ENCODE data around the gene ABHD3.
"Not testable (repeated sequence)": the region's sequence is repeated elsewhere in the genome, so short reads cannot be mapped to it uniquely, and the experiment has no call there.

Gene ABHD3

DNA sequence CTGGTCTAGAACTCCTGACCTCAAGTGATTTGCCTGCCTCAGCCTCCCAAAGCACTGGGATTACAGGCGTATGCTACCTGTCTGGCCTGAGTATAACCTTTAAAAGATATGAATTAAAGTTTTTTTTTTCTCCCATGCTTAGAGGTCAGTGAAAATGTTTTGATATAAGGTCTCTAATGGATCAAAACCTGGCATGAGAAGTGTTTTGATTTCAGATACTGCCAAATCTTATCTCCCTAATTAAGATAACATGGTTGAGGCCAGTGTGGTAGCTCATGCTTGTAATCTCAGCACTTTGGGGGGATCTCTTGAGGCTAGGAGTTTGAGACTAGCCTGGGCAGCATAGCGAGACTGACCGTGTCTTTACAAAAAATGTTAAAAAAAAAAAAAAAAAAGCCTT lies 51.2 kb downstream of the ABHD3 start:
- H3K36me3 ChIP-seq (ENCODE audit: control insufficient read depth in 1 of 2, insufficient read depth in 2 of 2, low read length in 2 of 2), result peaks cover 4 to 15% of the 10 kb centered on the region in 2 donors
- H3K27me3 ChIP-seq (ENCODE audit: control insufficient read depth in 1 of 2, insufficient read depth in 2 of 2, low read length in 2 of 2), result no peaks in the 10 kb centered on the region
- H3K27ac ChIP-seq (ENCODE audit: low read depth, low read length), result no peak overlapping the region
- H3K4me1 ChIP-seq (ENCODE audit: control insufficient read depth in 1 of 2, insufficient read depth in 2 of 2, low read length in 2 of 2), result no peaks in the 10 kb centered on the region
- H3K4me3 ChIP-seq (ENCODE audit: low read depth in 1 of 2, low read length in 2 of 2), result no peak overlapping the region
- no peaks in the 10 kb centered on the region for H3K9me3 ChIP-seq (ENCODE audit: control insufficient read depth in 1 of 2, low read length in 2 of 2)
- no peak overlapping the region for H3K9ac ChIP-seq (ENCODE audit: low read depth in 1 of 2, low read length in 2 of 2)

DNA sequence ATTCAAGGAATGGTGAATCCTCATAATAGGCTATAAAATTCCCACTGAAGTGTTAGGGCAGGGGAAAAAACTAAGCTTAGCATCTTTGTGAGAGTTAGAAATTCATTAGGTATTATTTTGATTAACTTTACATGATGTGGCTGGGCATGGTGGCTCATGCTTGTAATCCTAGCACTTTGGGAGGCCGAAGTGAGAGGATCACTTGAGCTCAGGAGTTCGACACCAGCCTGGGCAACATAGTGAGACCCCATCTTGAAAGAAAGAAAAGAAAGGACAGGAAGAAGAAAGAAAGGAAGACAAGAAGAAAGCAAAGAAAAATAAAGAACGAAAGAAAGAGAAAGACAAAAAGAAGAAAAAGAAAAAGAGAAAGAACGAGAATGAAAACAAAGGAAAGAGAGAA lies 52.5 kb downstream of the ABHD3 start:
- Histone ChIP-seq H3K27me3 (ENCODE audit: control insufficient read depth in 1 of 2, insufficient read depth in 2 of 2, low read length in 2 of 2) (no peaks in the 10 kb centered on the region), H3K36me3 (ENCODE audit: control insufficient read depth in 1 of 2, insufficient read depth in 2 of 2, low read length in 2 of 2) (peaks cover 4 to 13% of the 10 kb centered on the region in 2 donors), H3K4me3 (ENCODE audit: low read depth in 1 of 2, low read length in 2 of 2) (no peak overlapping the region), H3K4me1 (ENCODE audit: control insufficient read depth in 1 of 2, insufficient read depth in 2 of 2, low read length in 2 of 2) (no peaks in the 10 kb centered on the region), H3K9me3 (ENCODE audit: control insufficient read depth in 1 of 2, low read length in 2 of 2) (no peaks in the 10 kb centered on the region), H3K27ac (ENCODE audit: low read depth, low read length) (no peak overlapping the region), H3K9ac (ENCODE audit: low read depth in 1 of 2, low read length in 2 of 2) (no peak overlapping the region)

DNA sequence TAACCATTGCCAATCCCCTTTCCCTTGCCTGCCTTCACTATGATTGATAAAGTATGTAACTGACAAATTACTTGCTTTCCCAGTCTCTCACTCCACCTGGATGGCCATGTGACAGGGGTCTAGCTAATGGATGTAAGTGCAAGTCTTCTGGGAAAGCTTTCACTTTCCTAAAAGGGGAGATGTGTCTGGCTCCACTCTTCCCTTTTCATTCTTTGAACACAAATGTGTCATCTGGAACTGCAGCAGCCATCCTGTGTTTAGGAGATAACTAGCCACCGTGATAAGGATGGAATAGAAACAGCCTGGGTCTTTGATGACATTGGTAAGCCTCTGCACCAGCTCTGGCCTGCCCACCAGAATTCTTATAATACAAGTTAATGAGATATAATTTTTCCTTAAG lies 54.3 kb downstream of the ABHD3 start:
- H3K9ac ChIP-seq (ENCODE audit: low read depth in 1 of 2, low read length in 2 of 2), result no peak overlapping the region

DNA sequence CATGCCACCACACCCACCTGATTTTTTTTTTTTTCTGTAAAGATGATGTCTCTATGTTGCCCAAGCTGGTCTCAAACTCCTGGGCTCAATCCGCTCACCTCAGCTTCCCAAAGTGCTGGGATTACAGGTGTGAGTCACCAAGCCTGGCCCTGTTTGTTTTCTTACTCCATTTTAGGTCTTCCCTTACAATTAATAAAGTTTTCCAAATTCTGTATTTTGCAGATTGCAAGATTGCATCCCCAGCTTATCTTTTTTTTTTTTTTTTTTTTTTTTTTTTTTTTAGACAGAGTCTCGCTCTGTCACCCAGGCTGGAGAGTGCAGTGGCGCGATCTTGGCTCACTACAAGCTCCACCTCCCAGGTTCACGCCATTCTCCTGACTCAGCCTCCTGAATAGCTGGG lies 64.2 kb downstream of the ABHD3 start:
- not testable (repeated sequence) for H3K9ac ChIP-seq (ENCODE audit: low read depth in 1 of 2, low read length in 2 of 2); H3K9me3 ChIP-seq (ENCODE audit: control insufficient read depth in 1 of 2, low read length in 2 of 2); H3K36me3 ChIP-seq (ENCODE audit: control insufficient read depth in 1 of 2, insufficient read depth in 2 of 2, low read length in 2 of 2); H3K4me3 ChIP-seq (ENCODE audit: low read depth in 1 of 2, low read length in 2 of 2); H3K27me3 ChIP-seq (ENCODE audit: control insufficient read depth in 1 of 2, insufficient read depth in 2 of 2, low read length in 2 of 2); H3K4me1 ChIP-seq (ENCODE audit: control insufficient read depth in 1 of 2, insufficient read depth in 2 of 2, low read length in 2 of 2); H3K27ac ChIP-seq (ENCODE audit: low read depth, low read length)

More for the DNA sequence above, 54.3 kb downstream of the ABHD3 start:
- H3K4me3 ChIP-seq (ENCODE audit: low read depth in 1 of 2, low read length in 2 of 2), result no peak overlapping the region
- H3K27me3 ChIP-seq (ENCODE audit: control insufficient read depth in 1 of 2, insufficient read depth in 2 of 2, low read length in 2 of 2), result no peaks in the 10 kb centered on the region
- peaks cover 4 to 9% of the 10 kb centered on the region in 2 donors for H3K36me3 ChIP-seq (ENCODE audit: control insufficient read depth in 1 of 2, insufficient read depth in 2 of 2, low read length in 2 of 2)
- H3K27ac ChIP-seq (ENCODE audit: low read depth, low read length), result no peak overlapping the region
- no peaks in the 10 kb centered on the region for H3K9me3 ChIP-seq (ENCODE audit: control insufficient read depth in 1 of 2, low read length in 2 of 2)
- no peaks in the 10 kb centered on the region for H3K4me1 ChIP-seq (ENCODE audit: control insufficient read depth in 1 of 2, insufficient read depth in 2 of 2, low read length in 2 of 2)

DNA sequence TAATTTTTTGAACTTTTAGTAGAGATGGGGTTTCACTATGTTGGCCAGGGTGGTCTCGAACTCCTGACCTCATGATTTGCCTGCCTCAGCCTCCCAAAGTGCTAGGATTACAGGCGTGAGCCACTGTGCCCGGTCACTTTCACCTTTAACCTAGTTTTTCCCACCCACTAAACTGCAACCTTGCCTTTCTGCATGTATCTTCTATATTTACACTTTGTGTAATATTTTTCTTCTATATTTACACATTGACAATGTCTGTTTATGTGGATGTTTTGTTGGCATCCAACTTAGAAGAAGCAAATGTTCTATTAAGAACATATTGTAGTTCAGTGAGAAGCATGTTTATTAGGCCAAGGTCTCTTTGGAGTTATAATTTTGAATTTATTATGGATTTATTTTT lies 65.8 kb downstream of the ABHD3 start:
- no peaks in the 10 kb centered on the region for H3K9me3 ChIP-seq (ENCODE audit: control insufficient read depth in 1 of 2, low read length in 2 of 2)
- no peak overlapping the region for H3K27ac ChIP-seq (ENCODE audit: low read depth, low read length)
- no peak overlapping the region for H3K4me3 ChIP-seq (ENCODE audit: low read depth in 1 of 2, low read length in 2 of 2)

DNA sequence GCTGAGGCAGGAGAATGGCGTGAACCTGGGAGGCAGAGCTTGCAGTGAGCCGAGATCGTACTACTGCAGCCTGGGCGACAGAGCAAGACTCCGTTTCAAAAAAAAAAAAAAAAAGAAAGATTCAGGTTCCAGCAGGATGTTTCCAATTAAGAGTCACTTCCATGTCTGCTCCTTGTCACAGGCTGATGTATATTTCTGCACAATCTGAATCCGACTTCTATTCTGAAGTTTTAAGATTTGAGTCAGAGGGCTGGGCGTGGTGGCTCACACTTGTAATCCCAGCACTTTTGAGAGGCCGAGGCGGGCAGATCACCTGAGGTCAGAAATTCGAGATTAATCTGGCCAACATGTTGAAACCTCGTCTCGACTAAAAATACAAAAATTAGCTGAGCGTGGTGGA lies 67.8 kb downstream of the ABHD3 start:
- Histone ChIP-seq H3K9me3 (ENCODE audit: control insufficient read depth in 1 of 2, low read length in 2 of 2) (no peaks in the 10 kb centered on the region), H3K9ac (ENCODE audit: low read depth in 1 of 2, low read length in 2 of 2) (no peak overlapping the region), H3K27me3 (ENCODE audit: control insufficient read depth in 1 of 2, insufficient read depth in 2 of 2, low read length in 2 of 2) (no peaks in the 10 kb centered on the region), H3K4me3 (ENCODE audit: low read depth in 1 of 2, low read length in 2 of 2) (no peak overlapping the region), H3K4me1 (ENCODE audit: control insufficient read depth in 1 of 2, insufficient read depth in 2 of 2, low read length in 2 of 2) (no peaks in the 10 kb centered on the region), H3K27ac (ENCODE audit: low read depth, low read length) (no peak overlapping the region), H3K36me3 (ENCODE audit: control insufficient read depth in 1 of 2, insufficient read depth in 2 of 2, low read length in 2 of 2) (peaks cover 1 to 8% of the 10 kb centered on the region in 2 donors)

More for the DNA sequence above, 65.8 kb downstream of the ABHD3 start:
- Histone ChIP-seq H3K27me3 (ENCODE audit: control insufficient read depth in 1 of 2, insufficient read depth in 2 of 2, low read length in 2 of 2) (no peaks in the 10 kb centered on the region), H3K4me1 (ENCODE audit: control insufficient read depth in 1 of 2, insufficient read depth in 2 of 2, low read length in 2 of 2) (no peaks in the 10 kb centered on the region), H3K36me3 (ENCODE audit: control insufficient read depth in 1 of 2, insufficient read depth in 2 of 2, low read length in 2 of 2) (peaks cover 0 to 5% of the 10 kb centered on the region in 2 donors), H3K9ac (ENCODE audit: low read depth in 1 of 2, low read length in 2 of 2) (no peak overlapping the region)

DNA sequence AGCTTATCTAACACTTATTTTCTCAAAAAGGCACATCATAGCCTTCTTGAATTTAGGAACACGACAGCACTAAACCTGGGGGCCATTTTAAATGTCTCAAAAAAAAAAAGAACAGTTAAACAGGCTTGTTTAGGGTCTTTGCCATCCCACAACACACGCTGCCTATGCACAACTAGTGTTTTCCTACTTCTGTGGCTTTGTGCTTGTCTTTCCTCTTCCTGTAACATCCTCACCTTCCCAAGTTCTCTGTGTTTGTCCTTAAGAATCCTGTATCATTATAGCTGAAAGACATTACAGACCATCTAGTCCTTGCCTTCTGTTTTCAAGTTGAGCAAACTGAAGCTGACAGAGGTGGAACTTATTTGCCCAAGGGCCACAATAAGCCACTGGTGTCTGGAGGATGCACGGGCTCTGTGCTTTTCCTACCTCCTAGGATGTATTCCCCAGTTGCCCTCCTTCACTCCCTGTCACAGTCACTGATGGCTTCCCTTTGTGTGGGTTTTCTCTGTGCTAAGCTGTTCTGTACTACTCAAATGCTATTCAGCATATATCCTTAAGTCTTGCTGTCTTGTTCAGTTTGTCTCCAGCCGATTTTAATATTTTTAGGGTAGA lies 69.9 kb downstream of the ABHD3 start:
- Histone ChIP-seq H3K27me3 (ENCODE audit: control insufficient read depth in 1 of 2, insufficient read depth in 2 of 2, low read length in 2 of 2) (no peaks in the 10 kb centered on the region), H3K4me1 (ENCODE audit: control insufficient read depth in 1 of 2, insufficient read depth in 2 of 2, low read length in 2 of 2) (no peaks in the 10 kb centered on the region), H3K9ac (ENCODE audit: low read depth in 1 of 2, low read length in 2 of 2) (no peak overlapping the region), H3K4me3 (ENCODE audit: low read depth in 1 of 2, low read length in 2 of 2) (no peak overlapping the region), H3K36me3 (ENCODE audit: control insufficient read depth in 1 of 2, insufficient read depth in 2 of 2, low read length in 2 of 2) (peaks cover 5 to 13% of the 10 kb centered on the region in 2 donors), H3K9me3 (ENCODE audit: control insufficient read depth in 1 of 2, low read length in 2 of 2) (no peaks in the 10 kb centered on the region), H3K27ac (ENCODE audit: low read depth, low read length) (no peak overlapping the region)

DNA sequence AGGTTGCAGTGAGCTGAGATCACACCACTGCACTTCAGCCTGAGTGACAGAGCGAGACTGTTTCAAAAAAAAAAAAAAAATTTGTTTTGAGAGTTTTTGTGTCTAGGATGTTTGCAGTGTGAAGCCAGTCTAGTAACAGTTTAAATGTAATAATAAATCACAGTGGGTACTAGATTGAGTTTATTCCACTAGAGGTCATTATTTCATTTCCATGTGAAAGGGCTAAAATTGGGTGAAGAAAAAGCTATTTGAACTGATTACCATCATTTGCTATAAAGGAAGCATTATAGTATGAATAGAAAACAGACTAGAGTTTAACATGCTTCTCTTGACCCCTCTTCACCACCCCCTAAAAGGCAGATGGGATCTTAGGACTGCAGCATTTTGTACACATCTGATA lies 72.2 kb downstream of the ABHD3 start:
- H3K4me3 ChIP-seq (ENCODE audit: low read depth in 1 of 2, low read length in 2 of 2), result no peak overlapping the region
- no peaks in the 10 kb centered on the region for H3K4me1 ChIP-seq (ENCODE audit: control insufficient read depth in 1 of 2, insufficient read depth in 2 of 2, low read length in 2 of 2)
- H3K9ac ChIP-seq (ENCODE audit: low read depth in 1 of 2, low read length in 2 of 2), result no peak overlapping the region
- H3K36me3 ChIP-seq (ENCODE audit: control insufficient read depth in 1 of 2, insufficient read depth in 2 of 2, low read length in 2 of 2), result peaks cover 8 to 26% of the 10 kb centered on the region in 2 donors
- no peak overlapping the region for H3K27ac ChIP-seq (ENCODE audit: low read depth, low read length)
- H3K9me3 ChIP-seq (ENCODE audit: control insufficient read depth in 1 of 2, low read length in 2 of 2), result no peaks in the 10 kb centered on the region
- H3K27me3 ChIP-seq (ENCODE audit: control insufficient read depth in 1 of 2, insufficient read depth in 2 of 2, low read length in 2 of 2), result no peaks in the 10 kb centered on the region

DNA sequence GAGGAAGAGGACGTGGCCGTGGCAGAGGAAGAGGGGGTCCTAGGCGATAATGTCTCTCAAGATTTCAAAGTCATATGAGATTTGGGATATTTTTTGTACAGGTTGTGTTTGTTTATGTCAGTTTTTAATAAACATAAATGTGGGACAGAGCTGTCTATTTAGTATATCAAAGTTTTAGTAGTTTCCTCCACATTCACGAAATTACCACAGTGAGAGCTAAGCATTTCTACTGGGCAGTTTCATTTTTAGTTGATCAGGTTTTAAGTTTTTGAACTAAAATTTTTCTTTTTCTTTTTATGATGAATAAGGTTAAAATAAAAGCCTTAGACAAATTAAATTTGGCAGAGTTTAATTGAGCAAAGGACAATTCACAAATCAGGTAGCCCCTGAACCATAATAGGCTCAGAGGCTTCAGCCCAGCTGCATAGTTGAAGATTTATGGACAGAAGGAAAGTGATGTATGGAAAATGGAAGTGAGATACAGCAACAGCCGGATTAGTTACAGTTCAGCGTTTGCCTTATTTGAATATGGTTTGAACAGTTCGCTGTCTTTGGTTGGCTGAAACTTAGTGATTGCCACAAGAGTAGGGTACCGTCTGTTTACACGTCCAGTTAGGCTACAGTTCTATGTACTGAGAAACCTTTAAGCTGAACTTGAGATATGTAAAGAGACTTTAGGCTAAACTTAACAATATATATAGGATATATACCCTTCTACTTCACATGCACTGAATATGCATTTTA lies 75.3 kb downstream of the ABHD3 start:
- Histone ChIP-seq H3K27me3 (ENCODE audit: control insufficient read depth in 1 of 2, insufficient read depth in 2 of 2, low read length in 2 of 2) (no peaks in the 10 kb centered on the region), H3K4me3 (ENCODE audit: low read depth in 1 of 2, low read length in 2 of 2) (no peak overlapping the region), H3K9me3 (ENCODE audit: control insufficient read depth in 1 of 2, low read length in 2 of 2) (no peaks in the 10 kb centered on the region), H3K27ac (ENCODE audit: low read depth, low read length) (no peak overlapping the region), H3K4me1 (ENCODE audit: control insufficient read depth in 1 of 2, insufficient read depth in 2 of 2, low read length in 2 of 2) (no peaks in the 10 kb centered on the region), H3K36me3 (ENCODE audit: control insufficient read depth in 1 of 2, insufficient read depth in 2 of 2, low read length in 2 of 2) (peaks cover 8 to 37% of the 10 kb centered on the region in 2 donors), H3K9ac (ENCODE audit: low read depth in 1 of 2, low read length in 2 of 2) (no peak overlapping the region)

DNA sequence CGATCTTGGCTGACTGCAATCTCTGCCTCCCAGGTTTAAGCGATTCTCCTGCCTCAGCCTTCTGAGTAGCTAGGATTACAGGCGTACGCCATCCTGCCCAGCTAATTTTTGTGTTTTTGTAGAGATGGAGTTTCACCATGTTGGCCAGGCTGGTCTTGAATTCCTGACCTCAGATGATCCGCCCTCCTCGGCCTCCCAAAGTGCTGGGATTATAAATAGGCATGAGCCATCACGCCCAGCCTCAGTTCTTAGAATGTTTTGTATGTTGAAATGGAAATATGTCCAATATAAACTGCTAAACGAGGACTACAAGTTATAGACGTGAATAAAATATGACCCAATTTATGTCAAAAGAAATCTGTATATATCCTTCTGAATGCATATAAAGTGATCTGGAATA lies 82.9 kb downstream of the ABHD3 start:
- not testable (repeated sequence) for H3K9me3 ChIP-seq (ENCODE audit: control insufficient read depth in 1 of 2, low read length in 2 of 2); H3K27me3 ChIP-seq (ENCODE audit: control insufficient read depth in 1 of 2, insufficient read depth in 2 of 2, low read length in 2 of 2); H3K4me1 ChIP-seq (ENCODE audit: control insufficient read depth in 1 of 2, insufficient read depth in 2 of 2, low read length in 2 of 2); H3K9ac ChIP-seq (ENCODE audit: low read depth in 1 of 2, low read length in 2 of 2); H3K27ac ChIP-seq (ENCODE audit: low read depth, low read length); H3K4me3 ChIP-seq (ENCODE audit: low read depth in 1 of 2, low read length in 2 of 2)
- H3K36me3 ChIP-seq (ENCODE audit: control insufficient read depth in 1 of 2, insufficient read depth in 2 of 2, low read length in 2 of 2), result peaks cover 5 to 30% of the 10 kb centered on the region in 2 donors
